ENCODE results near the gene OCA2.
A peak's percentile ranks its signal among the peaks of the same experiment; 100 is the strongest.

The OCA2 gene

DNA sequence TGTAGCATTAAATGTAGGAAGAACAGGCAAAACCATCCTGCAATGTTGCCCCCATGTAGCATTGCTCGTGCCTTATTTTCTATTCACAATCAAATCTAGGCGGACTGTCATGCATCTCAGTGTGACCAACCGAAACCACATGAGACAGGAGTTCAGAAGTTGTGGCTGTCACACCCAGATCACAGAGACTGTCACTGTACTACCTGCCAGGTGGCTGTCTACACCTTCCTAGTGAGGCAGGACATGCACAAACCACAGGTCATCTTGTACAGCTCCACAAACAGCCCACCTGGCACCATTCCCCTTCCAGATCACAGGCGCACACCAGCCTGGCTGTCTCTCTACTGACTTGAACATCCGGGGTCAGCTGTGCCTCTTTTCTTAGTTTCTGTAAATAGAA is 392.8 kb downstream of the OCA2 start:
- Mint-ChIP-seq H3K36me3 (ENCODE audit: low read depth) (no peaks in the 10 kb centered on the region), H3K27ac (no peak overlapping the region), H3K27me3 (ENCODE audit: low read depth, poor library complexity) (peaks cover 3% of the 10 kb centered on the region), H3K4me1 (peaks cover 7% of the 10 kb centered on the region), H3K4me3 (no peak overlapping the region), H3K9me3 (peaks cover 25% of the 10 kb centered on the region)
- TF ChIP-seq, protein P1, sequence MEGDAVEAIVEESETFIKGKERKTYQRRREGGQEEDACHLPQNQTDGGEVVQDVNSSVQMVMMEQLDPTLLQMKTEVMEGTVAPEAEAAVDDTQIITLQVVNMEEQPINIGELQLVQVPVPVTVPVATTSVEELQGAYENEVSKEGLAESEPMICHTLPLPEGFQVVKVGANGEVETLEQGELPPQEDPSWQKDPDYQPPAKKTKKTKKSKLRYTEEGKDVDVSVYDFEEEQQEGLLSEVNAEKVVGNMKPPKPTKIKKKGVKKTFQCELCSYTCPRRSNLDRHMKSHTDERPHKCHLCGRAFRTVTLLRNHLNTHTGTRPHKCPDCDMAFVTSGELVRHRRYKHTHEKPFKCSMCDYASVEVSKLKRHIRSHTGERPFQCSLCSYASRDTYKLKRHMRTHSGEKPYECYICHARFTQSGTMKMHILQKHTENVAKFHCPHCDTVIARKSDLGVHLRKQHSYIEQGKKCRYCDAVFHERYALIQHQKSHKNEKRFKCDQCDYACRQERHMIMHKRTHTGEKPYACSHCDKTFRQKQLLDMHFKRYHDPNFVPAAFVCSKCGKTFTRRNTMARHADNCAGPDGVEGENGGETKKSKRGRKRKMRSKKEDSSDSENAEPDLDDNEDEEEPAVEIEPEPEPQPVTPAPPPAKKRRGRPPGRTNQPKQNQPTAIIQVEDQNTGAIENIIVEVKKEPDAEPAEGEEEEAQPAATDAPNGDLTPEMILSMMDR (IDR thresholded peaks at IDR 0.05), result no peak
- DNase-seq, result no peak

DNA sequence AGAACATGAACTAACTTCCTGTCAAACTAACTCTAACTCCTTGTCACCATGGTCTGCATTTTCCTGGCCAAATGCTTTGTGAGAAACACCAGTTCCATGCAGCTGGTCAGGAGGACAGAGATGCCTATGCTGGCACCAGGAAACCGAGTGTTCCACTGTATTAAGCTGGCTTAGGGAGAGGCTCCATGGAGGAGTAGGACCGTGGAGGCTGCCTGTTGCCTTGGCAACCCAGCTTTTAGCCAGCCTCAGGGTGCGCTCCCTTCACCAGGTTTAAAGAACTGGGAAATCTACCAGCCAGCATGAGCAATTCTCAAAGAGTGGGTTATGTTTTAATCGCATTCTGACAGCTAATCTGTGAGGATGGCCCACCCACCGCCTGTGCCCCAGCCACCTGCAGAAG is 394.1 kb downstream of the OCA2 start:
- H3K36me3 Mint-ChIP-seq (ENCODE audit: low read depth), result no peaks in the 10 kb centered on the region
- no peak overlapping the region for H3K4me3 Mint-ChIP-seq
- TF ChIP-seq, protein P1 (IDR thresholded peaks at IDR 0.05), result no peak
- H3K27me3 Mint-ChIP-seq (ENCODE audit: low read depth, poor library complexity), result peaks cover 3% of the 10 kb centered on the region
- peak; percentile 5 for DNase-seq
- H3K4me1 Mint-ChIP-seq, result peaks cover 7% of the 10 kb centered on the region
- peak overlapping the region; percentile 78 for H3K27ac Mint-ChIP-seq
- peaks cover 22% of the 10 kb centered on the region for H3K9me3 Mint-ChIP-seq
